K562 (cell line): Measurements from ENCODE around the gene ACER3. TPM values are rescaled to one million over a fixed set of nuclear protein-coding genes. Genes with fewer than 3 reads are reported as not detected.

Source experiments
- BRD9 ChIP-seq: fragments of 450-650 bp; IDR thresholded peaks from 2 replicates; pipeline ENCODE4 v1.6.1; 2018; ENCODE audit warnings: low read depth; ENCODE audit not compliant: partially characterized antibody
- CXXC5 ChIP-seq: fragments of 250-450 bp; sonication (Bioruptor Pico); IDR thresholded peaks from 2 replicates; pipeline ENCODE4 v1.8.0; 2022; ENCODE audit warnings: inconsistent platforms, mild to moderate bottlenecking, moderate library complexity
- MBD2 ChIP-seq: sonication (generic); IDR thresholded peaks from 2 replicates; pipeline ENCODE4 v1.6.1; 2016; ENCODE audit warnings: low read depth, borderline replicate concordance
- TCF7L2 ChIP-seq: fragments of 150-350 bp; IDR thresholded peaks from 2 replicates; pipeline ENCODE4 v1.6.1; 2016; ENCODE audit warnings: low read depth, mild to moderate bottlenecking, low read length, moderate library complexity
- TFAP4 ChIP-seq: sonication (generic); formaldehyde crosslinking; IDR thresholded peaks from 2 replicates; pipeline ENCODE4 v1.8.0; 2022; ENCODE audit warnings: missing genetic modification reagents, mild to moderate bottlenecking, moderate library complexity, borderline replicate concordance
- XRCC4 ChIP-seq: IDR thresholded peaks from one replicate; pipeline ENCODE4 v1.6.1; 2011; ENCODE audit not compliant: insufficient read depth, insufficient read length; ENCODE audit errors: extremely low read depth
- ZKSCAN8 ChIP-seq: fragments of 200-800 bp; sonication (Bioruptor generic); IDR thresholded peaks from 2 replicates; pipeline ENCODE4 v1.6.1; 2016; ENCODE audit warnings: missing genetic modification characterization, missing compliant biosample characterization
- ZNF175 ChIP-seq: fragments of 200-800 bp; sonication (Bioruptor generic); IDR thresholded peaks from 2 replicates; pipeline ENCODE4 v1.6.1; 2016; ENCODE audit warnings: low read depth, mild to moderate bottlenecking, missing genetic modification characterization, missing compliant biosample characterization
- polyA plus RNA-seq, 8 experiments: library from polyadenylated mRNA; depleted of rRNA in 4 of 8; stranded (reverse) in 5 of 8; unstranded in 3 of 8; fragments of >200 nt; fragmentation: Nextera tagmentation in 2 of 8; fragmentation: Illumina TruSeq in 1 of 8; extraction: Ambion mirVana in 2 of 8; extraction: Trizol in 1 of 8; gene quantifications; 2 replicates each; pipeline versions ENCODE4 v1.2.1 to v1.2.3, GENCODE V29; 2011 to 2014; ENCODE audit warnings: inconsistent platforms in 1 of 8, missing spikeins in 1 of 8
- total RNA-seq, 7 experiments: library from RNA; depleted of rRNA in 6 of 7; stranded (reverse); fragments of >200 nt in 6 of 7; fragmentation: Illumina TruSeq in 2 of 7; extraction: Trizol in 2 of 7; gene quantifications; 2 replicates each; pipeline versions ENCODE4 v1.2.1 to v1.2.3, GENCODE V29; 2011 to 2021; ENCODE audit warnings: low replicate concordance in 1 of 7
- TF ChIP-seq, protein P1 (sequence below): fragments of 450-650 bp; conservative IDR thresholded peaks from 2 replicates; pipeline ENCODE4 v1.6.1; 2016; ENCODE audit warnings: missing genetic modification characterization, low read depth, mild to moderate bottlenecking, missing compliant biosample characterization, moderate library complexity
- TF ChIP-seq, protein P2 (sequence below): fragments of 450-650 bp; IDR thresholded peaks from 2 replicates; pipeline ENCODE4 v1.7.1; 2018; ENCODE audit warnings: mild to moderate bottlenecking, low read depth; ENCODE audit not compliant: partially characterized antibody

ACER3 gene
- total and polyA plus RNA-seq, 9 of the 15 experiments (the other 6 are each of a cell fraction or from before 2014, with no cell fraction given), result 2.0 to 23.8 (median 9.5) TPM

DNA sequence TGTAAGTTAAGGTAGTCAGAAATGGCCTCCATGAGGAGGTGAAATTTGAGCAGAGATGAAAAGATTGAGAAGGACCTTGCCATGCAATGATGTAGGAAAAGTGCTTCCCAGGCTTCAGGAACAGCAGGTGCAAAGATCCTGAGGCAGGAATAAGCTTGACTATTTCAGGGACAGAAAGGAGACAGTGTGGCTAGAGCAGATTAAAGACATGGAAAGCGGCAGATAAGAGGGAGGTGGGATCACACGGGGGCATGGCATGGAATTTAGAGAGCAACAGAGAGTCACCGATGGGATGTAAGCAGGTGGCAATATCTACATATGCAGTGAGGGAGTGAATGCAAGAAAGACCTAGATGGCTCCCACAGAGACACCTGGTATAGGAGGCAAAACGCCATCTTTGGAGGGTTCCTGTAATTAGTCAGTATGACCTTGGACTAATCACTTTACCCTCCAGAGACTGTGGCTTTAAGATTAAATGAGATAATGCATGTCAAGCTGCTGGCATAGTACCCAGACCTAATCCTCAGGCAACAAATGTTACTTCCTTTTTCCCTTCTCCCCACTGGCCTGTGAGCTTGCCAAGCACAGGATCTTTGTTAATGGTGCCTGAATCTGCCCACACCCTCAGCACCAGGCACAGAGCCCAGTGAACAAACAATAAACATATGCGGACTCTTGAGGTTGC lies 24.6 kb upstream of the ACER3 start (continued):
- TF ChIP-seq, protein P1, sequence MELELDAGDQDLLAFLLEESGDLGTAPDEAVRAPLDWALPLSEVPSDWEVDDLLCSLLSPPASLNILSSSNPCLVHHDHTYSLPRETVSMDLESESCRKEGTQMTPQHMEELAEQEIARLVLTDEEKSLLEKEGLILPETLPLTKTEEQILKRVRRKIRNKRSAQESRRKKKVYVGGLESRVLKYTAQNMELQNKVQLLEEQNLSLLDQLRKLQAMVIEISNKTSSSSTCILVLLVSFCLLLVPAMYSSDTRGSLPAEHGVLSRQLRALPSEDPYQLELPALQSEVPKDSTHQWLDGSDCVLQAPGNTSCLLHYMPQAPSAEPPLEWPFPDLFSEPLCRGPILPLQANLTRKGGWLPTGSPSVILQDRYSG (tag), result no peak
- TF ChIP-seq TCF7L2 (no peak), XRCC4 (no peak), TFAP4 (no peak), MBD2 (no peak), BRD9 (no peak), CXXC5 (CRISPR knock-in tag) (no peak), ZKSCAN8 (CRISPR knock-in tag) (no peak), ZNF175 (CRISPR knock-in tag) (no peak)
- TF ChIP-seq, protein P2, sequence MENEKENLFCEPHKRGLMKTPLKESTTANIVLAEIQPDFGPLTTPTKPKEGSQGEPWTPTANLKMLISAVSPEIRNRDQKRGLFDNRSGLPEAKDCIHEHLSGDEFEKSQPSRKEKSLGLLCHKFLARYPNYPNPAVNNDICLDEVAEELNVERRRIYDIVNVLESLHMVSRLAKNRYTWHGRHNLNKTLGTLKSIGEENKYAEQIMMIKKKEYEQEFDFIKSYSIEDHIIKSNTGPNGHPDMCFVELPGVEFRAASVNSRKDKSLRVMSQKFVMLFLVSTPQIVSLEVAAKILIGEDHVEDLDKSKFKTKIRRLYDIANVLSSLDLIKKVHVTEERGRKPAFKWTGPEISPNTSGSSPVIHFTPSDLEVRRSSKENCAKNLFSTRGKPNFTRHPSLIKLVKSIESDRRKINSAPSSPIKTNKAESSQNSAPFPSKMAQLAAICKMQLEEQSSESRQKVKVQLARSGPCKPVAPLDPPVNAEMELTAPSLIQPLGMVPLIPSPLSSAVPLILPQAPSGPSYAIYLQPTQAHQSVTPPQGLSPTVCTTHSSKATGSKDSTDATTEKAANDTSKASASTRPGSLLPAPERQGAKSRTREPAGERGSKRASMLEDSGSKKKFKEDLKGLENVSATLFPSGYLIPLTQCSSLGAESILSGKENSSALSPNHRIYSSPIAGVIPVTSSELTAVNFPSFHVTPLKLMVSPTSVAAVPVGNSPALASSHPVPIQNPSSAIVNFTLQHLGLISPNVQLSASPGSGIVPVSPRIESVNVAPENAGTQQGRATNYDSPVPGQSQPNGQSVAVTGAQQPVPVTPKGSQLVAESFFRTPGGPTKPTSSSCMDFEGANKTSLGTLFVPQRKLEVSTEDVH, result no peak
